DMS53 treated with DMSO at 0.1 percent for 48 hours (cell line): ENCODE measurements around the gene SHB.
"Not testable (repeated sequence)": the region's sequence is repeated elsewhere in the genome, so short reads cannot be mapped to it uniquely, and the experiment has no call there.

Source experiments
- DNase-seq: peaks from one replicate; lab custom pipeline; 2025; ENCODE audit not compliant: unreplicated experiment; lab: John Stamatoyannopoulos, UW

SHB gene

DNA sequence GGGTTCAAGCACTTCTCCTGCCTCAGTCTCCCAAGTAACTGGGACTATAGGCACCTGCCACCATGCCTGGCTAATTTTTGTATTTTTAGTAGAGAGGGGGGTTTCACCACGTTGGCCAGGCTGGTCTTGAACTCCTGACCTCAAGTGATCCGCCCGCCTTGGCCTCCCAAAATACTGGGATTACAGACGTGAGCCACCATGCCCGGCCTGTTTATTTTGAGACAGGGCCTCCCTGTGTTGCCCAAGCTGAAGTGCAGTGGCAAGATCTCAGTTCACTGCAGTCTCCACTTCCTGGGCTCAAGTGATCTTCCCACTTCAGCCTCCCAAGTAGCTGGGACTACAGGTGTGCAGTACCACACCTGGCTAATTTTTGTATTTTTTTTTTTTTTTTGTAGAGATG, 159.2 kb downstream of the SHB start:
- DNase-seq, result not testable (repeated sequence)

DNA sequence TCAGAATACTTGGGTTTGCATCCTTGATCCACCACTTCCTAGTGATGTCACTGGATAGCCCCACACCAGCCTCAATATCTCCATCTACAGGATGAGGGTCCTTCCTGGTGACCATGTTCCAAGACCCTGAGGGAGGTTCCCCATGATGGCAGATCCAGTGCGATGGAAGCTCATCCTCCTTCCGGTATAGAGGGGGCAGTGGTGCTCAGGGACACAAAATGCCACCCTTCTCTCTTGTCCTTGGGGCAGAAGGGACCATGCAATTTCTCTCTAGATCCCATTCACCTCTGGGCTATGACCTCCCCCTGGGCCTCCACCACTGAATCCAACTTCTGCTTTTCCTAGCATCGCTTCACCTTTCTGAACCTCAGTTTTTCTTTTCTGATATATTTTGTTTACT, 159.7 kb downstream of the SHB start:
- DNase-seq, result no peak

DNA sequence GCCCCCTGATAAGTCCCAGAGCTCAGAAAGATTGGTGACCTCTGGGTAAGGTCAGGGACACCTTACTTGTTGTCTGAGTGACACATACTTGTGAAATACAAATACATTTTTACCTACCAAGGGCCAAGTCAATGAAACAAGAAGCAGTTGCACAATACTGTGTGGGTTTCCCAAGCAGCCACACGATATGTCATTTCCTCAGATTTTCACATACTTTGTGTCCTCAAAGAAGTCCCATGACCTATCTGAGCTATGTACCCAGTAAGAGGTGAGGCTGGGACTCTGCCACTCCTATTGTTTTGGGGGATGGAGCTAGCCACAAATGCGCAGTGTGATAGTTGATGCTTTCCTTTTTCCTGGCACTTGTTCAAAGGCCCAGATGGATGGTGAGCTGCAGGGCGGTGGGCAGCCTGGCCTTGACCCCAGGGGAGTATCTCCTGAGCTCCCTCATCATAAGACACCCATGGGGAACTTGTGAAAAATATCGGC, 160.3 kb downstream of the SHB start:
- no peak for DNase-seq

DNA sequence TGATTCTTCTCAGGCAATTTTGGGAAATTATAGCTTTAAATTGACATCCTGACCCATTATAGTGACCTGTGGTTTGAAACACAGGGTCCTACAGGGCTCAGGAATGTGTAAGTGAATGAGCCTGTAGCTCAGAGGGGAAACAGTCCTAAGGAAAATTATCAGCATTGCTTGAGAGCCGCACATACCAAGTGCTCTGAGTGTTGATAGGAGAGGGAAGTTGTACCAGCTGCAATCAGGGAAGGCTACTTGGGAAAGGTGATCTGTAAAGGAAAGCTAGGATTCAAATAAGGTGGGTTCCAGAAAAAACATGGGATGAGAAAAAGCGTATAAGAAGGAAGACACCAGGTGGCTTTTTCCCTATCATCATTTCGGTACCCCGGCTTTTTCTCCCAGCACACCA, 160.7 kb downstream of the SHB start:
- DNase-seq, result no peak

DNA sequence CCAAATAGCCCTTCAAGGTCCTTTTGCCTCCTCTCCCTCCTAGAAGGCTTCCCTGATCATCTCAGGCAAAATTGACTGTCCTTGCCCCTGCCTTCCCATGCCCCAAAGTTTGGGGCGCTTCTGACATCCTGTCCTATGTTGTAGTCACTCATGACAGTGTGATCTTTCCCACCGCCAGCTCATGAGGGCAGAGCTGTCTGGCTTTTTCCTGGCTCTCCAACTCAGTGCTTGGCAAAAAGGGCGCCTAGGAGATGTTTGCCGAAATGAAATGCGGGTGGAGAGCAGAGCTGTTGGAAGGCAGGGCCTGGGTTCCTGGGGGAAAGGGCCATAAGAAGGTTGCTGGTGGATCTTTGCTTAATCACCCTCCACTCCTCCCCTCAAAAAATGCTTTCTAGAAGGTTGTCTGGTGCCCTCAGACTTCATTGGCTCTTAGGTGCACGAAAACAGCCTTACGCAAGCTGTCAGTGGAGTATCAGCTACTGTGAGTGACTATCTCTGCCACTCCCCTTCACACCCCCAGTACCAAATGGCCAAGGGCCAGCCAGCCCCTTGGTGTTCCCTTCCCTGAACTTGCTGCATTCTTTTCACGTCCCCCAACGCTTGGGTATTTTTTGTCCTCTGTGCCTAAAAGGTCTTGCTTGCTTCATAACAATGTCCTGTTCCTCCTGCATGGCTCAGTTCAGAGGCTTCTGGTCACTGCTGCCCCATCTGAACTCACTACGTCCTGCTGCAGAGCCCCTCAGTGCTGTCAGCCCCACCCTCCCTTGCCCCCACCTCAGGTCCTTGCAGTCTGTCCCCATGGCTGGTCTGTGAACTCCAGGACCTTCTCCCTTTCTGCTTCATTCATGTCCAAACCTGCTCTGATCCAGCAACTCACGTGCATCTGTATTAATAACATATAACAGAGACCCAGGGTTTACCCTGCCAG, 162.5 kb downstream of the SHB start:
- no peak for DNase-seq

DNA sequence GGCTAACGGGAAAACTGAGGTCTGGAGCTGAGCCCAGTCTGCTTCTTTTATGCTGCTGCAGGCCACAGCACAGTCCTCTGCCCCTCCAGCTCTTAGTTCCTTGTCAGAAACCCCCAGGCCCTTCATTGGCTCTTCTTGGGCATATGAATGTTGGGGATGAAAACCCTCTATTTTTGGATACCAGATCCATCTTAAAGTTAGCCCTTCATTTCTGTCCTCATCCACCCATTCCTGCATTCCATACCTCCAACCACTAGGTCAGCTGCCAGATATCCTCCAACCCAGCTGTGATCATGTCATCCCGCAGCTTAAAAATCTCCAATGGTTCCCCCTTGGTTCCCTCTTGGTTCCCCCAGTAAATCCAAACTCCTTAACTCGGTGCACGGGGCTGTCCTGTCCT, 163.3 kb downstream of the SHB start:
- no peak for DNase-seq

DNA sequence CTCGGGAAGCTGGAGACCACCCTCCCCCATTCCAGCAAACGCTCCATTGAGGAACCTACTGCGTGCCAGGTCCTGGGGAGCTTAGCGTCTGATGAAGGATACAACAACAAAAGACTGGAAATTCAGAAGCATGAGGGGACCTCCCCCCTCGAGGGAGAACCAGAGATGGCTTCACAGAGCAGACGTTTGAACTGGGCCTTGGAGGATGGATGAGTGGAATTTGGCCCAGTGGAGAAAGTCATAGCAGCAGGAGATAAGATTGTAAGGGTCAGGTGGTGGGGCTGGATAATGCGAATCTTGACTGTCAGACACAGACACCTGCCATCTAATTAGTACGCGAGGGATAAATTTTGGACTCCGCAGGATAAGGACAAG, 163.9 kb downstream of the SHB start:
- no peak for DNase-seq

DNA sequence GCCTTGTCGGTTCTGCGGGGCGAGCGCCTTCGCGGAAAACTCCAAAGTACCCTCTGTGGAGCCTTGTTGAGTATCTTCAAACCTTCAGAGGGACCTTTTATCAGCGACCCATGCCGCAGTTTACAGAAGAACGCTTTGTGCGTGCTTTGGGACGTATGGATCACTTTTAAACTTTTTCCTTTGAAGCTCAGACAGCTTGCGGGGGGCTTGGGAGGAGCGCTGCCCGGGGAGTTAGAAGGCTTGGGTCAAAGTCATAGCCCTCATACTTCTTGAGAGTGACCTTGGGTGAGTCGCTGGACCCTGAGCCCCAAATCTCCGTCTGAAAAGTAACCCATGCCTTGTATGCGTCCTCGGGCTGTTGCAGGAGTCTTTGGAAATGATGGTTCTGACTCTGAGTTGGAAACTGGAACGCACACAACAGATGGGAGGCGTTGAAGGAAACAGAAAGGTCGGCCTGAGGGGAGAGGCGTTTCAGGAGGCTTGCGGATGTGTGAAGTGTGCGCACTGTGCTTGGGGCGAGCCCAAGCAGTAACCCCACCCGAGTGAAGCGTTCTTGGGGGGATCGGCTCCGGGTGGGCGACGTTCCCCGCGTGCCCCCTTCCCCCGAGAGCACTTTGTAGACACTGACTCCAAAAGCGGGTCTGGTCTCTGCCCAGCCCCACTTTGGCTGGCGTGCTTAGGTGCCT, 164.4 kb downstream of the SHB start:
- peak; percentile 5 for DNase-seq

DNA sequence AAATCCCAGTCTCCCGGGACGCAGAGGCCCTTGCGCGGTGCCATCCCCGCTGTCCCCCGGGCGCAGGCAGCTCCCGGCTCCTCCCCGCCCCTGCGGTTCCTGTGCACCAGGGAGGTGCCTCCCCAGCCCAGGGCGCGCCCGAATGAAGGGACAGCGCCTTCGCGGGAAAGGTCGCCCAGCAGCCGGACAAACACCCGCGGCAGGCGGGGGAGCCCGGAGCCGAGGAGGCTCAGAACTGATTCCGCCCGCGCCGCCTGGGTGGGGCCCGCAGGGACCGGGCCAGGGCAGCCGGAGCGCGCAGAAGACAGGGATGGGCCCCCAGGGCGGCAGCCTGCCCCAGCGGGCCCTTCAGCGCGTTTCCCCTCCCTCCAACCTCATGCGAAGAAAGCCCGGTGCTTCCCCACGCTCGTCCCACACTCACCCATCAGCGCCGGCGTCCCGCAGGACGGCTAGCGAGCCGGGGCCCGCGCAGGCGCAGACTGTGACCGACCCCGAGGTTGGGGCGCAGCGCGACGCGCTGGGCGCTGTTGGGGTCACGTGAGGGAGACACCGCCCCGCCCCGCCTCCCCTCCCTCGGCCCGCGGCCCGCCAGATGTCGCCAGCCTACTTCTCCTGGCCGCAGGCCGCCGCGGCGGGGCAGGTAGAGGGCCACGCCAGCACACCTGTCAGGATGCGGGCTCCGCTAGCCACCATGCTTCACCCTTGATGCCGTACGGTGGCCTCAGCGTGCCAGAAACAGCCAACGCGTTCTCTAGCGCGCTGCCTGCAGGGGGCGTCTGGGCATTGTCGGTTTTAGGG, 165.2 kb downstream of the SHB start, which contains the start of gene SLC25A51:
SLC25A51 (minus strand) TSS at position 481 of the 798 bp plus-strand sequence. CDS start 15,577 bp downstream, outside the sequence.
- peak; percentile 69 for DNase-seq

DNA sequence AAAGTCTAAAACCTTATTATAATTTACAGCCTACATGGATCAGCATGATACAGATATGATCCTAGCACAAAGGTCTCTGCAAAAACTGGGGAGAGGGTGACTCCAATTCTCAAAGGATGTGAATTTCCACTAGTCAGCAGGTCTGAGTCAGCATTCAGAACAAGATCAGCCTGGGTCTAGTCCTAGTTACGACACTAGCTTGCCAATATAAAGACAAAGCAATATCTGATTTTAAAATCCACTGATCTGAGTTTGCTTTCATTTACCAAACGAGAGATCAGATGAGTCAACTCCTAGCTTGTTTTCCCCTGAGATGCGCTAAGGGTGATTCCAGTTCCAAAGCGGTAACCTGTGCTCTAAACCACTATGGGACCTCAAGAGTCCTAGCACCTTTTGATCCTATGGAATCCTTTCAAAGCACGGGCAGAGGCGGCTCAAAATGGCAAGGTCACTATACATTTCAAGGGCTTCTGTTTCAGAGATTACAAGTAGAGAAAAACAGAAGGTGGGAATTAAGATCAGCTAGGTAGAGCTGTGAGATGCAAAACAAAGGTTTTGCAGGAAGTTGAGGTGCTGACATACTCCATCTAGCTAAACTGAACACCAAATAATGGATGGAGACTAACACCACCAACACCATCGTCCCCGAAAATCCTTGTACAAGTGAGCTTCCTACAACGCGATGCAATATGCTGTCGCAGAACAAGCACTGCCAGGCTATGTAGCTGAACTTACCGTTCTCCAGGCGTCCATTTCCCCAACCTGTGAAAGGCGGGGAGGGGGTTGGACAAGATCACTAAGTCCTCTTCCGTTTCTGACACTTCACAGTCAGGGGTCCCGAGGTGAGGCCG, 166.0 kb downstream of the SHB start:
- peak; percentile 15 for DNase-seq

DNA sequence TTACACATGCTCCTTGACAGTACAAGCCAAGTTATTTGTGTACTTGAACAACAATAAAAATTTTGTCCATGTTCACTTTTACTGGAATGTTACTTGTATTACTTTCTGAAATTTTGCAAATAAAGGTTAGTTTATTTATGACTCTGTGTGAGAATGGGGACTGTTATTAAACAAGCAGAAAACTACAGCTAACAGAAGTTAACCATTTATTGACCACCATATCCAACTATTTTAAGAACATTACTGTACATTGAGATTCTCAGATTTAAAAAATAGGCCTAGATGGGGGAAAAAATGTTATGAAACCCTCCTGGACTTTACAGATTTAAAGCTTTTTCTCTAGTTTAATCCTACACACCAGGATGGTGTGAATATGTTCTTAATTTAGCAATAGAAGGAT, 166.9 kb downstream of the SHB start:
- no peak for DNase-seq

DNA sequence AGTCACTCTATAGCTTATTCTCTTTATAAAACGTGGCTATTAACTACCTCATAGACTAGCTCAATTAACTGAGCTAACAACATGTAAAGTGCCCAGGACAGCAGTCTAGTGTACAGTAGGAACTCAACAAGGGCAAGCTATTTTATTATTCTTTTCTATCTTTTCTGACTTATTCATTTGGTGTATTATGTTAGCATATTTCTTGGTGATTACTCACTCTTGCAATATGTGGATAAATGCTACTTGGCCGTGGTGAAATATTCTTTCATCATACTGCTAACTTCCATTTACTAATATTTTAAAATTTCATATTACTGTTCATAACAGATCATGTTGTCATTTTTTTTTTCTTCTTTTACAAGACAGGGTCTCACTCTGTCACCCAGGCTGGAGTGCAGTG, 170.0 kb downstream of the SHB start:
- no peak for DNase-seq

DNA sequence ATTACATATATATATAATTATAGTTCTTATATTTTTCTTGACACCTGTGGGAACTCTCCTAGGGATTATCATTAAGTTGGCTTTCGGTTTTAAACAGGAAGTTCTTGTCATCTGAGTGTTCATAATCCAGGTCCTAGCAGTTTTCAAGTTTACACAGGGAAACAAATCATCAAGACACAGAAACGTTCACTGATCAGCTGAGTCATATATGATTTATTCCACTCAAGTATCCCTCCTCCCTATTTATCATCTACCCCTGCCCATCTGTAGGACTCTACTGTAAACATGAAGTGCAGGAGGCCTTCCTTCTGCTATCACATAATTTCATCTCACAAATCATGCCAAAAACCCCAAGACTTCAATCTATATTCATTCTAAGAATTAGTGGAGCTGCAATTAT, 171.4 kb downstream of the SHB start:
- no peak for DNase-seq

DNA sequence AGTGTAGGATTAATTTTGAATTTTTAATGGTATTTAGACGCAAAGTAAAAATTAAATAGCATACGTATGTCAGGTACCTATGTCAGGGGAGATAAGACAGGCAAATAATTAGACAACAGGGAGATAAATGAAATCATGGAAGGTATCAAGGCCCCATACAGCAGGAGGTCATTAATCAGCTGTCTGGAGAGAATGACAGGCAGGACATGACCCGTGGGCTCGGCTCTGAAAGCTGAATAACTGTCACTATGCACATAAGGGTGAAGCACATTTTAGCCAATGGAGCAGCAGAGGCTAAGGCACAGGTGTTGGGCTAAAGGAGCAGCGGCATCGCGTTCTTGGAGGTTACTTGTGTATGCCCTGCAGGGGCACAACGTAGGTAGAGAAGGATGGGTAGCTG, 177.0 kb downstream of the SHB start:
- no peak for DNase-seq

DNA sequence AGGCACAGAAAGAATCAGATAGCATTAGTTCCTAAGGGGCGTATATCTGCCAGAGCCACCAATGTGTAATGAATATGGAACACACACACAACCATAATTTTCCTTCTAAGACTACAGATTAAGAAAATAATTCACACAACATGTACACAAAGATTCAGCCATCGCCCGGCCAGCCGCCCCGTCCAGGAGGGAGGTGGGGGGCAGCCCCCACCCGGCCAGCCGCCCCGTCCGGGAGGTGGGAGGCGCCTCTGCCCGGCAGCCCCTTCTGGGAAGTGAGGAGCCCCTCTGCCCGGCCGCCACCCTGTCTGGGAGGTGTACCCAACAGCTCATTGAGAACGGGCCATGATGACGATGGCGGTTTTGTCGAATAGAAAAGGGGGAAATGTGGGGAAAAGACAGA, 178.0 kb downstream of the SHB start:
- DNase-seq, result not testable (repeated sequence)

DNA sequence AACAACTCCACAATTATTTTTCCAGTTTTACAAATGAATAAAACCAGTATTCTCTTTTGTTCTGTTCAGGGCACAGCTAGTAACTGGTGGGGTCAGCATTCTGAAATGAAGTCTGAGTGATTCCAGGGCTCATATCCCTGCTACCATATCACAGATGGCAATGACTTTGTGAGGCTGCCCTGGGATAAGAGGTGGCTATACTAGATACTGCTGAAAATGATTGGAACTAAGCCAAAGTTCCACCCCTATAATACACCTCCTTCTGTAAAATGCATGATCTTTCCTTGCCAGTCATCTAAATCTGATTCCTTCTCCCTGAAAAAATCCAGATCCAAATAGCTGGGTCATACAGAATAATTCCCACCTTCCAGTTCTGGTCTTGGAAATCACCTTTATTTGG, 179.5 kb downstream of the SHB start:
- no peak for DNase-seq

DNA sequence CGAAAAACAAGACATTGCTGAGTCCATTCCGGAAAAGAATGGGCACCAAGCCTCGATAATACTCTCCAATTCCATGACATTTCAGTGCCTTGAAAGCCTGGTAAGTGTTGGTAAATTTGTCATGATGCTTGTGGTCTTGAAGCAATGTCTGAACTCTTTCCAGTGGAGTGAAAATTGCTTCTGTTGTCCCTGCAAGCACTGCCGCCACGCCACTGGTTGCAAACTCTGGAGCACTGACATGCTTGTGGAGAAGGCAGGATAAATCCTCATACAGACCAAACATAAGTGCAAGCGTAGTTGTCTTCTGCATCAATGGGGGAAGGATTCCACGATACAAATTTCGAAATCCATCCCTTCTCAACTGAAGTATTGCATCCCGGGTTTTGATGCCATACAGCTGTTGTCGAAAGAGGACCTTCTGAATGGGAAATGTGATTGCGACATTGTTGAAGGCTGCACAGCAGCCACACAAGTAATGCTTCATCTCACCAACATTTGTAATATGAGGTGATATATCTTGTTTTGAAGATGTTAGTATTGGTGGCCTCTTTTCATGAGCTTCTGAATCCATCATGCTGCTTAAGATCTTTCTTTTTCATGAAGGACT, 180.9 kb downstream of the SHB start:
- DNase-seq, result not testable (repeated sequence)

DNA sequence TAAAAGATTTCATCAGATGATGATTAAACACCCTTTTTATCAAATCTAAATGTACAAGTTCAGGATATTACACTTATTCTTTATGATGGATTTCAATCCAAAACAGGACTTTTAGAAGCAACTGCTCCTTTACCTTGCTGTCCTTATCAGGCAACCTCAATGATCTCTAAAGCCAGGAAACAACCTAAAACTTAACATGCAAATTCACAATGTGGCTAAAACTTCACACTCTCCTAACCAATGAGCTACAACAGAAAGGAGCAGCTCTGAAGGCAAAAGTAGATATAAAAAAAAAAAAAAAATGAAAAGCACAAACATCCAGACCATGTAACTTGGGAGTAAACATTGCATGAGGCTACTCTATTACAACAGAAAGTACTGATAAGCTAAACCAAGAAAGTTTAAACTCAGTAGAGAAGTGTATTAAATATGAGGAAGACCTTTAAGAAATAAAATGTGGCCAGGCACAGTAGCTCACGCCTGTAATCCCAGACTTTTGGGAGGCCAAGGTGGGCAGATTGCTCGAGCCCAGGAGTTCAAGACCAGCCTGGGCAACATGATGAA, 188.0 kb downstream of the SHB start:
- DNase-seq, result no peak

DNA sequence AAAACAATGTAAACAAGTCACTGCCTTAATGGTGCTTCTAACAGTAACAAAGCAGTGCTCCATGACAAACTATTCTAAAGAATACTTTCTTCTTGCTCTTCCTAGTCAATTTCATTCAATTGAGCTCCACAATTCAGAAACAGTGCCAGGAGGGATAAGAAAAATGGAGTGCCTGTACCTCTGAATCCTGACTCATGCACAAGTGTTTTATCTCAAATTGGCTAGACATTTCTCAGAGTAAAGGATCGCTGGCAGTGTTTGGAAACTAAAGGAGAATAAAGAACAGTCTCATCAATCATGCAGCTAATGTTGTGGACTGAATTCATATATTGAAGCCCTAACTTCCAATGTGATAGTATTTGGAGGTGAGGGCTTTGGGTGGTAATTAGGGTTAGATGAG, 192.7 kb downstream of the SHB start:
- DNase-seq, result no peak

DNA sequence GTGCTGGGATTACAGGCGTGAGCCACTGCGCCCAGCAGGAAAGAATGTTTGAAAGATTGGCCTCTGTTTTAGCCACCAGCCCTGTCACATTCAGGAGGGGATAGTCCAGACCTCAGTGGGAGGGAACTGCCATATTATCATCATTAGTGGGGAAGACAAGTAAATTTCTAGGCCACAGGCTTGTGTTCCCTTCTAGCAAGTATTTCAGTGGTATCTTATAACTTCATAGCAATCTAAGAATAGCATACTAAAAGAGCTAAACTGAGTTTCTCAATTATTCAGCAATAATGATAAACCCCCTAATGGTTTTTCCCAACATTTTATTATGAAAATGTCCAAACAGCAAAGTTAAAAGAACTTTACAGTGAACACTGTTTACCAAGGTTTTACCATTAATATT, 195.1 kb downstream of the SHB start:
- no peak for DNase-seq
